NOMO-1 treated with DMSO at 0.1 percent for 48 hours (cell line): ENCODE results near the gene KRTAP5-6.

ENCODE experiments used
- DNase-seq: peaks from one replicate; lab custom pipeline; 2025; ENCODE audit not compliant: unreplicated experiment; lab: John Stamatoyannopoulos, UW

KRTAP5-6 gene

DNA sequence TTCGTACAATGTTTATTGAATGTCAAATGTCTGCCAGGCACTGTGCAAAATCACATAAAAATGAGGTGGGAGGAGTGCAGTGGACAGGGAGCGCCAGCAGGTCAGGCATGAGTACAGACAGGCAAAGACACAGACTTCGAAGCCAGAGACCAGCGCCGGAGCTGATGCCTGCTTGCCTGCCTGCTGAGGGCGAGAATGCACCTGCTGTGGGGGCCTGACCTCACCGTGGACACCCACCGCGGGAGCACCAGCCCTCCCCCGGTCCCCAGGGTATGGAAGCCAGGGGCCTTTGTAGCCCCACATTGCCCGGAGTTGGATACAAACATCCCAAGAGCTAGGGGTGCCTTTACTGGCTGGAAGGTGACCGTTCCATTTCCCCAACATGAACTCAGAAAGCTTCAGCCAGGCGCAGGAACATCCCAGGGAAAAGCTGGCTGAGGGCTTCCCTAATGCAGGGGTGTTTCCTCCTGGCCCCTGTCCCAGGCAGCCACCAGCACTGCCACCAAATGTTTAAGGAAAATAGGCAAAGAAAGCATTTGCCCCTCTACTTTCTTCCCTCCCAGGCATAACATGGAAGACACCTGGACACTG is 35.5 kb downstream of the KRTAP5-6 start:
- DNase-seq, result no peak

- DNase-seq, result no peak
Observed at GRCh38 chr11:1733009-1733715, 36.2 kb downstream of the KRTAP5-6 start.

DNA sequence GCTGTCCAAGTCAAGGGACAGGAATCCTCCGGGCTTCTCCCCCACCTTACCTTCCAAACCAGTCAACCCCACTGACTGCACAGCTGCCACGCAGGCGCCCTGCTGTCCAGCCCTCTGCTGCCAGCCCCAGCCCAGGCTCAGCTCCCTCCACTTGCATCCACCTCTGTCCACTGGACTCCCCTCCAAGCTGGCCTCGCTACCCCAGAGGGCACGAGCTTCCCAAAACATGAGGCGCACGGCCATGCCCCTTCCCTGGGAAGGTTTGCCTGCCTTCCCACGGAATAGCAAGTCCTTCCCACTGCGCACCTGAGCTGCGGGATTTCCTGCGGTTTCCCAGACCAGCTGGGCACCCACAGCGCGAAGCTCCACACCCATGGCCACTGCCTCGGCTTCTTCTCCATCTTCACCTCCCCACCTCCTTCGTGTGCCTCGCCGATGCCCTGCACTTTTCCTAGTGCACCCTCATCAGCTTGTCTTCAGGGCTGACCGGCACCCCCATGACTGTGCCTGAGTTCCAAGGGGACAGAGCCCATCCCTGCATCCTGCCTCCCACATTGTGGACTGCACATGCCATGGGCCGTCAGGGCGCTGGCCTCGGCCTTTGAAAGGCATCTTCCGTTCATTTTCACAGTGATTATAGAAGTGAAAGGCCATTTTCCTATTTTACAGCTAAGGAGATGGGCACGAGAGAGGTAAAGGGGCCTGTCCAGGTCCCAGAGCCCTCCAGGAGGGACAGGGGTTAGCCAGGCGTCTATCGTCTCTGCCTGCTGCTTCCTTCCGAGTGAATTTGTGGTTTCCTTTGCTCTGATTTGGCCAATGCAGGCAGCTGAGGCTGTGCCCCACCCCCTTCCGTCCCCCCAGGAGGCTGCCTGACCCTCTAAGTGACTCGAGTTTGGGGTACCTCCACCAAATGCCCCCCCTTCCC is 37.0 kb downstream of the KRTAP5-6 start:
- no peak for DNase-seq

DNA sequence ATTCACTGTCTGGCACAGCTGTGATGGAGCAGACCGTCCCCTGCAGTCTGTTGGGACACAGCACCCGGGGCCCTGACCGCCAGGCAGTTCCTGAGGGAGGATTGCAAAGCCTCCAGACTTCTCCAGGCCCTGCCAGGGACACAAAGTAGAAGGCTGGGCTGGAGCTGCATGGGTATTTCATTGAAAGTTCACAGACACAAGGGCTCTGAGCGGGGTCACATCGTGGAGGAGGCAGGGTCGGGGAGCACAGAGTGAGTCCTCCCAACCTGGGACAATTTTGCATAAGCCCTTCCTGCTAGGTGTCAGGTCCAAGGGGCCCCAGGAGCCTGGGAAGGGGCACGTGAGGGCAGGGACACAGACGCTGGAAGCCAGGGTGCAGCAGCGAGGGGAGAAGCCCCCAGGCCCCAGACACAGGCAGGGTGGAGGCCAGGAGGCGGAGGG is 37.7 kb downstream of the KRTAP5-6 start:
- DNase-seq, result no peak

DNA sequence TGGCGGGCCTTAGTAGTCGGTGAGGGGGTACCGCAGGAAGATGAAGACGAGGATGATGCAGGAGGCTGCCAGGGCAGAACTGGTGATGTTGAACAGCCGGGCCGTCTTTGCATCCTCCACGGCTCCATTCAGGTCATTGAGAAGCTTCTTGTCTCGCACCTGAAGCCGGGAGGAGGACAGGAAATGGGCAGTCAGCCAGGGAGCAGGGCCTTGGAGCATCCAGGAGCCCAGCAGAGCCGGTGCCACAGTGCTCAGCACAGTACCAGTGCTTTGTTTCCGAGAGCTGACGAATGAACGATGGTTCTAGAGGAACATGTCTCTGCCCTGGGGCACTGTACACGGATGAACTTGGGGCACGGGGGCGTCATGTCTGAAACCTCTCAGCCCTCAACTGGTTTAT is 38.3 kb downstream of the KRTAP5-6 start:
- no peak for DNase-seq

GRCh38 chr11:1736447-1736992 is 39.5 kb downstream of the KRTAP5-6 start:
- DNase-seq, result no peak

DNA sequence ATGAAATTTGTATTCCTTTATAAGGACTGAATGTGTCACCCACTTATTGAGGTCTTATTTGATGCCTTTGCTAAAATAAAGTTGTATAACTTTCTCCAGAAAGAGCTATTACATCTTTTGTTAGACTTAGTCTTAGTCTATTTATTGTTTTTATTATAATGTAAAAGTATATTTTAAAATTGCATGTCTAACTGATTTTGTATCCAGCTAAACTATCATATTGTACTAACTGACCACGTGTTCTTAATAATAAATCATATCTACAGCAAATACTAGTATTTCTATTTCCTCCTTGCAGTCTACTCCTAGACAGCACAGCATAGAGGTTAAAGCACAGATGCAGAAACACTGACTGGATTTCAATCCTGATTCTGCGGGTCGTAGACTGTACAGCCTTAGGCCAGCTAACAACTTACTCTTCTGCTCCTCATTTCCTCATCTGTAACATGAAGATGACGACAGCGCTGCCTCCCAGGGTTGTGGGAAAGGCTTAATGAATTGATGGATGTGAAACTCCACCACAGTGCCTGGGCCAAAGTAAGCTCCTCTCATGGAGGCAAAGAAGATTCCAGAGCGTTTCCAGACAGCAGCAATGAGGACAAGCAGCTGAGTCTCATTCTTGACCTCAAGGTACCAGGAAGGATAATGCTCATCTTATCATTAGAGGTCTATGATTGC is 40.2 kb downstream of the KRTAP5-6 start:
- DNase-seq, result no peak

GRCh38 chr11:1738380-1738779 is 41.4 kb downstream of the KRTAP5-6 start:
- DNase-seq, result no peak

DNA sequence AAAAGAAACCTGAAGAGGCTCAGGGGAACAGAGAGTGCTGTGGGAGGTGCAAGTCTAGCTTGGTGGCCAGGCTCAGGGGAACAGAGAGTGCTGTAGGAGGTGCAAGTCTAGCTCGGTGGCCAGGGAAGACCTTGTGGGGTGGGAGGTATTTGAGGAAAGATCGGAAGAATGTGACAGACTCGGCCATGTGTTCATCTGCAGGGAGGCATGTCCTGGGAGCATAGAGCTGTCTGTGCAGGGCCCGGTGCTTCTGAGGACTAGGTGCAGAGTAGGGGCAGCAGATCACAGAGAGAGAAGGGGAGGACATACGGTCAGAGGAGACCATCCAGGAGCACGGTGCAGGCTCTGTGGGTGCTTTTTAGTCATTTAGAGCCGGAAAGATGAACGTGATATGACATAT is 42.6 kb downstream of the KRTAP5-6 start:
- no peak for DNase-seq

- no peak for DNase-seq
Observed at GRCh38 chr11:1740786-1741530, 44.0 kb downstream of the KRTAP5-6 start.

DNA sequence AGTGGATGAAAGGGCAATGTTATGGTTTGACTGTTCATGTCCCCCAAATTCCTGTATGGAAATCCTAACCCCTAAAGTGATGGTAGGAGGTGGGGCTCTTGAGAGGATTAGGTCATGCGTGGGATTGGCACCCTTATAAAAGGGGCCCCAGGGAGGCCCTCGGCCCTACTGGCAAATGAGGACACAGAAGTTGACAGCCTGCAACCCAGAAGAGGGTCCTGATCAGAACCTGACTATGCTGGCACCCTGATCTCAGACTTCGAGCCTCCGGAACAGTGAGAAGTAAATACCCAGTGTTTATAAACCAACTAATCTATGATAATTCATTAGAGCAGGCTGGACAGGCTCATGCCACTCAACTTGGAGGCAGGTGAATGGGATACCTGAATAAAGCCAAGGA is 44.7 kb downstream of the KRTAP5-6 start:
- DNase-seq, result no peak

DNA sequence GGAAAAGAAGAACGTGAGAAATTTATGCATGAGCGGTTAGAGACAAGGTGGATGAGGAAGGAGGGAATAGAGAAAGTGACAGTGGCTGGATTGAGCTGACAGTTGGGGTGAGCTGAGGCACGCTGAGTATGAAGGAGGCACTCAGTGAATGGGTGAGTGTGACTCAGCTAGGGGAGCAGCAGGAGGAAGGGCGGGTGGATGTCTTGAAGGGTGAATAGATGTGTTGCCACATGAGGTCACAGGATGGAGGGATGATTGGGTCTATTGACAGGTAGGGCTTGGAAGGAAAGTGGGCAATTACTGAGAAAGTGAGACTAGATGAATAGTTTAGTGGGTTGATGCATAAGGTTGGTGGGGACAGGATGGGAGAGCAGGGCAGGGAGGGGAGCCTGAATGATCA is 45.4 kb downstream of the KRTAP5-6 start:
- no peak for DNase-seq

DNA sequence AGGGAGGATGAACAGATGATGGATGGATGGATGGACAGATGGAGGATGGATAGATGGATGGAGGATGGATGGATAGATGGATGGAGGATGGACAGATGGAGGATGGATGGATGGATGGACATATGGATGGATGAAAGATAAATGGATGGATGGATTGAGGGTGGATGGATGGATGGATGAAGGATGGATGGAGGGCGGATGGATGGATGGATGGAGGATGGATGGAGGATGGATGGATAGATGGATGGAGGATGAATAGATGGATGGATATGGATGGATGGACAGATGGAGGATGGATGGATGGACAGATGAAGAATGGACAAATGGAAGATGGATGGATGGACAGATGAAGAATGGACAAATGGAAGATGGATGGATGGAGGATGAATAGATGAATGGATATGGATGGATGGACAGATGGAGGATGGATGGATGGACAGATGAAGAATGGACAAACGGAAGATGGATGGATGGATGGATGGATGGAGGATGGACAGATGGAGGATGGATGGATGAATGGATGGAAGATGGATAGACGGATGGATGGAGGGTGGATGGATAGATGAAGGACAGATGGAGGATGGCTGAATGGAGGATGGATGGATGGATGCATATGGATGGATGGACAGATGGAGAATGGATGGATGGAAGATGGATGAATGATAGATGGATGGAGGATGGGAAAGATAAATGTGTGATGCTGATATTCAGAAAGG is 46.0 kb downstream of the KRTAP5-6 start:
- no peak for DNase-seq

DNA sequence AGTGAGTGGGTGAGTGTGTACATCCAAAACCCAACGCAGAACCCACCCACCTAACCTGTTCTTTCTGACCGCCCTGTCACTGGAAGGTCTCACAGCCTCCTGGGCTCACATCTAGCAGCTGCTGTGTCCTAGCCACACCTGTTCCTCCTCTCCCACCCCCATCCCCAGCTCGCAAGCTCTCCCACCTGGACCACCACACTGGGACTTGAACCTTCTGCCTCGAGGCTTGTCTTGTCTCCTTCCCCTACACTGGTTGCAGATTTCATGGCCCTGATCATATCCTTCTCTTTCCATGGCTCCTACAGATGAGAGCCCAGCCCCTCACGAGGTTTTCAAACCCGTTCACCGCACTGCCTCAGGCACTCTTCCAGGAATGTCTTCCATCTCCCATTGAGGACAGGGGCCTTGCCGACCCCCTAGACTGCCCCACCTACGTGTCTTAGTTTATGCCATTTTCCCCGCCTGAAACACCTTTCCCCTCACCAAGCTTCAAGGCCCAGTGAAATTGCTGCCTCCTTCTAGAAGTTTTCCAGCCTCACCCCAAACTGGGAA is 46.7 kb downstream of the KRTAP5-6 start:
- DNase-seq, result no peak

DNA sequence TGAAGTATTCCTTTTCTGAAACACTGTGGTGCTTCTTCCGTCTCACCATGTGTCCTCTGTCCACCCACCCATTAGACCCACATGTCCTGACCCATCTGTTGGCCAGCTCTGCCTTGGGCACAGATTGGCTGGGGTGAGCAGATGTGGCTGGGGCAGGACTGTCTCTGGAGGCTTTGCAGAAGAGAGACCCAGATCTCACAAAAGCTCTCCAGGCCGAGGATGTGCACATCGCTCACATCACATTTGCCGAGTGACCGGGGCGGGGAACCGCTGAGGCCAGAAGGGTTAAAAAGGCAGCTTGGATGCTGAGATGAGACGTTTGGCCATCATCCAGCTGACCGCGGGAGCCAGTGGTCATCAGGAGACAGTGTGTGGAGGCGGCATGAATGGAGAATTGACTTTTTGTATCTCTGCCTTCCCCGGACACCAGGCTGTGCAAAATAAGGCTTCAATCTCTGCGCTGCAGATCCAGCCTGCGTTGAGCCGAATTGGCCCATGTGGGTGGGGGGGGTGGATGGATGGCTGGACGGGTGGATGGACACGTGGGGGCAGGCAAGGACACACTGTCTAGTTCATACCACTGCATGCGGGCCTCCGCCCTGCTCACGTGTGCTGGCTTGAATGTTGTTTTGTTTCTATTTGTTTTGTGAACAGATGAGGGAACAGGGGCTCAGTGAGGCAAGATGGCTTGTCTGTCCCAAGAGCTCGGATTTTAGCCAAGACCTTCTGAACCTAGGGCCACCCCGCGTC is 47.3 kb downstream of the KRTAP5-6 start:
- no peak for DNase-seq

DNA sequence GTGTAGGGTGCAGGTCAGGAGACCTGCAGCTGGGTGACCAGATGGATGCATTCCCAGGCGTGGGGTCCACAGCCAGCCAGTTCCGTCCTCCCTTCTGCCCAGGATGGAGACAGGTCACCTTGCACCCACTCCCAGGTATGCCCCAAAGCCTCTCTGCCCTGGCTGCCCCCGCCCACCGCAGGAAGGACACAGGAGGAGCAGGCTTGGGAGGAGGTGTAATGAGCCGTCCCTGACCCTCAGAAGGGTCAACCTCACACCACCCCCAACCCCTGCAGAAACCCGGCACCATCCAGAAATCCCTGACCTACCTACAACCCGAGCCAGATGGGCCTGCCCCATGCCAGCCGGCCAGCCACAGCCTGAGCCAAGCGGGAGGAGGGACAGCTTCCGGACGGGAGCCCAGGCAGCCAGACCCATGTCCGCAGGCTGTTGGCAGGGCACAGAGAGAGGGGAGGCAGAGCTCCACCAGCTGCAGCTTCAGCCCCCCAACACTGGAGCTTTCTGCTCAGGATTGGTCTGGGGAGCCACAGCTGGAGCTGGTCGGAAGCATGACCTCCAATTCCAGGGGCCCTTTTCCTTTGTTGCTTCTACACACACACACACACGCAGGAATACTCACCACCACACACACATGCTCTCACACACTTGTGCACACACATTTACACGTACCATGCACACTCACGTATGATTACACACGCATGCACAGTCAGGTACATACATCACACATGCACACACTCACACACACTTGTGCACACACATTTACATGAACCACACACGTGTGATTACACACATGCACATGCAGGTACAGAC is 48.1 kb downstream of the KRTAP5-6 start:
- DNase-seq, result no peak

- DNase-seq, result no peak
Observed at GRCh38 chr11:1745701-1746320, 48.8 kb downstream of the KRTAP5-6 start.
